Ectodermal cell (in vitro differentiated cells): ENCODE measurements around the gene GKN1.

Source experiments
- H3K27ac ChIP-seq: 2 replicates; pipeline ENCODE4 v1.7.0; 2013; ENCODE audit warnings: mild to moderate bottlenecking, low read depth, low read length; ENCODE audit not compliant: insufficient read depth, poor library complexity, severe bottlenecking
- H3K27me3 ChIP-seq: 2 replicates; pipeline ENCODE4 v1.7.0; 2013; ENCODE audit warnings: mild to moderate bottlenecking, low read length; ENCODE audit not compliant: insufficient read depth, control insufficient read depth, poor library complexity, severe bottlenecking
- H3K36me3 ChIP-seq: one replicate; pipeline ENCODE4 v1.7.0; 2013; ENCODE audit warnings: low read length; ENCODE audit not compliant: control insufficient read depth, insufficient read depth
- H3K4me1 ChIP-seq: one replicate; pipeline ENCODE4 v1.7.0; 2013; ENCODE audit warnings: low read length; ENCODE audit not compliant: control insufficient read depth, insufficient read depth
- H3K4me3 ChIP-seq: 2 replicates; pipeline ENCODE4 v1.7.0; 2013; ENCODE audit warnings: low read depth, low read length, control low read depth; ENCODE audit not compliant: insufficient read depth
- H3K9me3 ChIP-seq: 2 replicates; pipeline ENCODE4 v1.7.0; 2013; ENCODE audit warnings: mild to moderate bottlenecking, low read length, moderate library complexity; ENCODE audit not compliant: control insufficient read depth
- WGBS, 2 experiments: methylation state at CpG; one replicate each; pipeline ENCODE4 v1.1.7; 2013; ENCODE audit warnings: missing lambda C conversion rate in 2 of 2; 5-methylcytosine and 5-hydroxymethylcytosine counted together

Gene GKN1

GRCh38 chr2:68937346-68938055, 36.9 kb upstream of the GKN1 start:
- Histone ChIP-seq H3K4me1 (no peaks in the 10 kb centered on the region), H3K9me3 (no peaks in the 10 kb centered on the region), H3K27ac (no peak overlapping the region), H3K27me3 (no peaks in the 10 kb centered on the region), H3K4me3 (no peak overlapping the region), H3K36me3 (no peaks in the 10 kb centered on the region)
- WGBS, 2 experiments: 93 to 94% methylated on average over 4 to 5 of the region's 5 CpGs

GRCh38 chr2:68938938-68939337, 35.5 kb upstream of the GKN1 start:
- Histone ChIP-seq H3K27ac (no peak overlapping the region), H3K36me3 (no peaks in the 10 kb centered on the region), H3K9me3 (no peaks in the 10 kb centered on the region), H3K4me1 (peaks cover 3% of the 10 kb centered on the region), H3K4me3 (no peak overlapping the region), H3K27me3 (no peaks in the 10 kb centered on the region)
- 90 to 98% methylated on average over 3 of the region's 3 CpGs for WGBS, 2 experiments

- Histone ChIP-seq H3K36me3 (no peaks in the 10 kb centered on the region), H3K4me1 (peaks cover 6% of the 10 kb centered on the region), H3K9me3 (no peaks in the 10 kb centered on the region), H3K4me3 (no peak overlapping the region), H3K27ac (no peak overlapping the region), H3K27me3 (no peaks in the 10 kb centered on the region)
- WGBS, 2 experiments: 90 to 97% methylated on average over 1 of the region's 1 CpG
Observed at GRCh38 chr2:68939962-68940361, 34.5 kb upstream of the GKN1 start.

GRCh38 chr2:68940369-68940768, 34.1 kb upstream of the GKN1 start:
- H3K27ac ChIP-seq: no peak overlapping the region
- no peak overlapping the region for H3K4me3 ChIP-seq
- H3K27me3 ChIP-seq: no peaks in the 10 kb centered on the region
- WGBS, 2 experiments: 83% methylated on average over 1 of the region's 1 CpG; no CpG with 5 or more reads in 1 of the 2 experiments
- H3K4me1 ChIP-seq: peaks cover 6% of the 10 kb centered on the region
- no peaks in the 10 kb centered on the region for H3K9me3 ChIP-seq
- no peaks in the 10 kb centered on the region for H3K36me3 ChIP-seq

- Histone ChIP-seq H3K27me3 (no peaks in the 10 kb centered on the region), H3K4me1 (peaks cover 6% of the 10 kb centered on the region), H3K36me3 (no peaks in the 10 kb centered on the region), H3K27ac (no peak overlapping the region), H3K4me3 (no peak overlapping the region), H3K9me3 (no peaks in the 10 kb centered on the region)
Observed at GRCh38 chr2:68942827-68943226, 31.6 kb upstream of the GKN1 start.

GRCh38 chr2:68943581-68944568, 30.6 kb upstream of the GKN1 start:
- no peak overlapping the region for H3K4me3 ChIP-seq
- H3K27ac ChIP-seq: no peak overlapping the region
- no peaks in the 10 kb centered on the region for H3K9me3 ChIP-seq
- no peaks in the 10 kb centered on the region for H3K27me3 ChIP-seq
- peaks cover 6% of the 10 kb centered on the region for H3K4me1 ChIP-seq
- no peaks in the 10 kb centered on the region for H3K36me3 ChIP-seq
- 26 to 30% methylated on average over 27 of the region's 27 CpGs for WGBS, 2 experiments

- 84 to 89% methylated on average over 2 to 3 of the region's 3 CpGs for WGBS, 2 experiments
- Histone ChIP-seq H3K36me3 (no peaks in the 10 kb centered on the region), H3K27me3 (no peaks in the 10 kb centered on the region), H3K4me1 (peaks cover 6% of the 10 kb centered on the region), H3K9me3 (no peaks in the 10 kb centered on the region), H3K4me3 (no peak overlapping the region), H3K27ac (no peak overlapping the region)
Observed at GRCh38 chr2:68946117-68946516, 28.3 kb upstream of the GKN1 start.

GRCh38 chr2:68948710-68949109, 25.7 kb upstream of the GKN1 start:
- WGBS, 2 experiments: 92 to 95% methylated on average over 1 of the region's 1 CpG
- H3K9me3 ChIP-seq: no peaks in the 10 kb centered on the region
- H3K4me3 ChIP-seq: no peak overlapping the region
- no peaks in the 10 kb centered on the region for H3K27me3 ChIP-seq
- H3K27ac ChIP-seq: no peak overlapping the region
- peaks cover 5% of the 10 kb centered on the region for H3K4me1 ChIP-seq
- H3K36me3 ChIP-seq: no peaks in the 10 kb centered on the region

GRCh38 chr2:68951899-68952298, 22.5 kb upstream of the GKN1 start:
- Histone ChIP-seq H3K27me3 (no peaks in the 10 kb centered on the region), H3K27ac (no peak overlapping the region), H3K4me1 (no peaks in the 10 kb centered on the region), H3K9me3 (no peaks in the 10 kb centered on the region), H3K36me3 (no peaks in the 10 kb centered on the region), H3K4me3 (no peak overlapping the region)
- WGBS, 2 experiments: 71 to 75% methylated on average over 4 of the region's 4 CpGs

GRCh38 chr2:68952887-68953521, 21.4 kb upstream of the GKN1 start, which contains the start of gene GKN2:
Gene GKN2, minus strand, starts transcription at chr2:68952893. Its CDS starts 32 bp downstream, at chr2:68952861.
- WGBS, 2 experiments: 91 to 96% methylated on average over 3 to 4 of the region's 4 CpGs
- Histone ChIP-seq H3K9me3 (no peaks in the 10 kb centered on the region), H3K27me3 (no peaks in the 10 kb centered on the region), H3K36me3 (no peaks in the 10 kb centered on the region), H3K4me1 (no peaks in the 10 kb centered on the region), H3K27ac (no peak within 1 kb of the TSS), H3K4me3 (no peak within 1 kb of the TSS)
